GM21360 (cell line): ENCODE data around the gene RAD51B.
"Not testable (repeated sequence)": the region's sequence is repeated elsewhere in the genome, so short reads cannot be mapped to it uniquely, and the experiment has no call there.

Source experiments
- ATAC-seq: cut with Tn5 transposase; IDR thresholded peaks from one replicate; pipeline ENCODE4 v1.9.1; 2021; ENCODE audit warnings: mild to moderate bottlenecking, moderate library complexity; ENCODE audit not compliant: unreplicated experiment

RAD51B gene

GRCh38 chr14:67977434-67978034, 158.0 kb downstream of the RAD51B start:
- no peak for ATAC-seq

DNA sequence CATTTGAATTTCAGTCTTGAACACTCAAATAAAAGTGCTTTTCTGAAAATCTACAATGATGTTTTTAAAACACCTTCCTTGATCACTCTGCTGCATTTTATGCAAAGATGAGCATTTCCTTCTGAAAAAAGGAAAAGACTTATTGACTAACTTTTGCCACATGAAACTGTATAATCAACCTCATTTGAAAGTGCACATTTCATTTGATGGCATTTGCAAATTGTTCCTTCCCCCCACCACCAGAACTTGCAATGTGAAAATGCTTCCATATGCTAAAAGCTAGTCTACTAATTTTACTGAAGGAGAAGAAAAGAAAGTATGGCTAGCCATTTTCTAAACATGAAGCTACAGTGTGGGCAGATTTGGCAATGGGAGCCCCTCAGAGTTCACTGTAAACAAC, 159.2 kb downstream of the RAD51B start:
- no peak for ATAC-seq

DNA sequence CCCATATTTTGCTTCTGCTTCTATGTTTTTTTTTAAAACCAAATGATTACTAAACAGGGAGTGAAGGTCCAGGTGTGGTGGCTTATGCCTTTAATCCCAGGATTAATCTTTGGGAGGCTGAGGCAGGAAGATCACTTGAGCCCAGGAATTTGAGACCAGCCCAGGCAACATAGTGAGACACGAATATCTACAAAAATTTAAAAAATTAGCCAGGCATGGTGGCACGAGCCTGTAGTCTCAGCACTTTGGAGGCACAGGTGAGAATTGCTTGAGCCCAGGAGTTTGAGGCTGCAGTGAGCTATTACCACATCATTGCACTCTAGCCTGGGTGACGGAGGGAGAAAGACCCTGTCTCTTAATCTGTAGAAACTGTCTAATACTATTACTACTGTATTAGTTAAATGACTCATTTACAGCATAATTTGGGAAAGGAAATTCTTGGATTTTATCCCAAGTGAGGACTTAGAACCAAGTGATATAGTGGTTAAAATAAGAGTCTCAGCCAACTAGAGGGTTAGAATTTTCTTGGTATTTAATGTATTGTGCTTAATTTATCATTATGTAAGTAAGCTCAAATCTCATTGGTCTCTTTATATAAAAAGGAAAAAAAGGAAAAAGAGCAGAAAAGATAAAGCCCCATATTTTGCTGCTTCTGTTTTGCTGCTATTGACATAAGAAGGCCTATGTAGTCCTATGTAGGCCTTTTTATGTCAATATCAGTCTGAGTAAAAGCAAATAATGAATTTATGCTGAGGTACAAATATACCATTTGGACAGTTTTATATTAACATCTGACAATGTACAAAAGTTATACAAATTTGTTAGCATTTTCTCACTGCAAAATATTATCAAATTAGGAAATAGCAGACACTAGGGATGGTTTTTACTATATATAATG, 163.4 kb downstream of the RAD51B start:
- ATAC-seq: no peak

DNA sequence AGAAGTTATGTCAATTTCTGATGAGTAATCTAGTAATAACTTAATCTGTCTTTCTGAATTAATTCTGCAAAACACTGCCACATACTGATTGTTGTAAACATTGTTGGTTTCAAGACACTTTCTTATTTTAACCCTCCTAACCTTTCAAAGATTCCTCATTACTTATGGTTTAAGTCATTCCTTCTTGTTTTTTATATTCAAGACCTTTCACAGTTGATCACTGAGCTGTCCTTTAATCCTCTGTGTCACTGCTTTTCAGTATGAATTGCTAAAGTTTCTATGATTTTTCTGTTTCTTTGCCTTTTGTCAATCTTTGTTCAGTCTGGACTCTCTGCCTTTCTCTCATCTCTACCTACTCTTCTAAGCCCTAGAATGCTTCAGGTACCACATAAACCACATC, 164.7 kb downstream of the RAD51B start:
- no peak for ATAC-seq

DNA sequence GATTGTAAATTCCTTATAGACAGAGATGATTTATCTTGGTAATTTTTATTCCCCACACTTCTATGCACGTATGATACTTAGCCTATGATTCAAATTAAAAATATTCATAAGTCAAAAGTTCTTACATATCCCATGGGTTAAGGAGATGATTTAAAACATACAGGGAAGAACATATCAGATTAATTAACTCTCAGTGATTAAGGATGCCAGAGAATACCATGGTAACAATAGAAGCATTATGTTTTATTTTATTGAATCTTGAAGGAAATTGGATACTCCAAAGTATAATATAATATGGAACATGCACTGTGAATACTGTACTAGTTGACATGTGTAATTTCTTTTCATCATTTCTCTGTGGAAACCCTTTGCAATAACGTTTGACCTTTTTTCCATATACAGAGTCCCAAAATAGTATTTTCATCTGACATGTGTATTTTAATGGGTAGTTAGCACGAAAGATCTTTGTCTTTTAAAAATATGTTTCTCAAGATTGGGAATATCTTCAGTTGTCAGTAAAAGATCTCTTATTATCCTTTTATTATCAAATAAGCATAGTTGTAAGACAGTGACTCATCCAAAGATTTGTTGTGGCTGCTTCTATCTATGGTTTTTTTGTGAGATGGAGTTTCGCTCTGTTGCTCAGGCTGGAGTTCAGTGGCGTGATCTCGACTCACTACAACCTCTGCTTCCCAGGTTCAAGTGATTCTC, 166.7 kb downstream of the RAD51B start:
- ATAC-seq: no peak

DNA sequence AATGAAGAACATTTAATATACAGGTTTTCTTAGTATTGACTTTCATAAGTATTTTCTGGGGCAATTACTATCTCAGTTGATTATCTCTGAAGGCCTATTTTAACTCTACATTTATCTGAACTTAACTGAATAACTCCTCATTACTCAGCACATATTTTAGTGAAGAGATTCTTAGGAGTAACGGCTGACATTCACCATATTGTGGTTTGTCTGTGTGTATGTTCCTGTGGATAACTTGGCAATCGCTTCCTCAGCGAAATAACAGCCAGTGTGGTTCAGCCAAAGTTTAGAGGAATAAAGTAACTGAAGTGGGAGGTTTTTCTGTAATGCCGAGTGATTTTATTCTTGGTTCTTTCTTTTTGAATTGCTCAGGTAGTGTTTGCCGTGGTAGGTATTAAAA, 168.0 kb downstream of the RAD51B start:
- no peak for ATAC-seq

DNA sequence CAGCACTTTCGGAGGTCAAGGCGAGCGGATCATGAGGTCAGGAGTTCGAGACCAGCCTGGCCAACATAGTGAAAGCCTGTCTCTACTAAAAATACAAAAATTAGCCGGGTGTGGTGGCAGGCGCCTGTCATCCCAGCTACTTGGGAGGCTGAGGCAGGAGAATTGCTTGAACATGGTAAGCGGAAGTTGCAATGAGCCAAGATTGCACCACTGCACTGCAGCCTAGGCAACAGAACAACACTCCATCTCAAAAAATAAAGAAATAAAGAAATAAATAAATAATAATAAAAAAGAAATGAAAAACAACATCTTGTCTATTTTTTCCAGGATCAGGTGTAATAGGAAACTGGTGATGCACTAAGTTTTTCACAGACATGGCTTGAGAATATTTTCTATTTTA, 168.6 kb downstream of the RAD51B start:
- ATAC-seq: not testable (repeated sequence)

DNA sequence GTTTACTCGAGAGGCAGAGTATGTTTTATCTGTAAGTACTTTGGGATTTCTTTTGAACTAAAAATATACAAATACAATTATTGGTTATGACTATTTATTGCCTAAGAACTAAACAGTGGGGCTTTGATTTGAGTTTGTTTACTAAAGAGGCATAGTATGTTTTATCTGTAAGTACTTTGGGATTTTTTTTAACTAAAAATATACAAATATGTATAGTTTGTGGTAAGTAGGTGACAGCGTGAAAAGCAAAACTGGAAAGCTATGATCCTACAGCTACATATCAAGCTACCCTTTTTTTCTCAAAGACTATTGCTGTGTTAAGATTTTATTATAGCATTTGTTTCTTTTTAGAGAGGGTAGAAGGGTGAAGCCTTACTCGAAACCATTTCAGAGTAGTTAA, 171.0 kb downstream of the RAD51B start:
- ATAC-seq: no peak

GRCh38 chr14:67994531-67994930, 175.0 kb downstream of the RAD51B start:
- no peak for ATAC-seq

GRCh38 chr14:67996235-67996634, 176.7 kb downstream of the RAD51B start:
- ATAC-seq: no peak

DNA sequence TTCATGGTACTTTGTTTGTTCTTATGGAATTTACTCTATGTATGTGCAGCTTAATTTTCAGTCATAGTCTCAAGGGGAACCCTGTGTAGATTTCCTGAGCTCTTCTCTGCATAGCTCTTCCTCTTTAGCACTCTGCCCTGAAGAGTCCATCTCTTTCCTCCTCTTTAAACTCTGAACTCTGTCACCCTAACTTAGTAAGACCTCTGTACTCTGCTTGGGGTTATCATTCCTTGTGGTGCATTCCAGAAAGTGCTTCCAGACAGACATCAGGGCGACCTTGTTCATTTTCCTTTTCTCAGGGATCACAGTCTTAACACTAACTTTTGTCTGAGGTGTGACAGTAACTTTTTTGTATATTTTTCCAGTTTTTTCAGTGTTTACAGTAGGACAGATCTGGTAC, 179.3 kb downstream of the RAD51B start:
- ATAC-seq: no peak

DNA sequence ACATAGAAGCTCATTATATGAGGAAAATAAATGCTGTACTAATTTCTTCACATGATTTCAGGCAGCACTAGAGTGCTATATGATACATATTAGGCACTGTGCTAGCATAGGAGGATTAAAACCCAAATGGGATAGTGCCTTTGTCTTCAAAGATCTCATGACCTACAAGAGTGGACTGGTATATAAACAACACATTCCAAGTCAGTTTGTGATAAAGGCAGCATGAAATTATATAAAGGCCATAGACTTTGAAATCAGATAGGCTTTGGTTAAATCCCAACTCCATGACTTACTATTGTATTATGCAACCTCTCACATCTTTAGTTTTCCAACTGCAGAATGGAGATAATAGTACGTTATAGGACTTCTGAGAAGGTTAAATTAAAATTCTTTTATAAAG, 179.7 kb downstream of the RAD51B start:
- ATAC-seq: no peak

GRCh38 chr14:67999705-68000384, 180.3 kb downstream of the RAD51B start:
- ATAC-seq: no peak

- no peak for ATAC-seq
Observed at GRCh38 chr14:68000511-68000910, 180.9 kb downstream of the RAD51B start.

- no peak for ATAC-seq
Observed at GRCh38 chr14:68008491-68008890, 188.9 kb downstream of the RAD51B start.

DNA sequence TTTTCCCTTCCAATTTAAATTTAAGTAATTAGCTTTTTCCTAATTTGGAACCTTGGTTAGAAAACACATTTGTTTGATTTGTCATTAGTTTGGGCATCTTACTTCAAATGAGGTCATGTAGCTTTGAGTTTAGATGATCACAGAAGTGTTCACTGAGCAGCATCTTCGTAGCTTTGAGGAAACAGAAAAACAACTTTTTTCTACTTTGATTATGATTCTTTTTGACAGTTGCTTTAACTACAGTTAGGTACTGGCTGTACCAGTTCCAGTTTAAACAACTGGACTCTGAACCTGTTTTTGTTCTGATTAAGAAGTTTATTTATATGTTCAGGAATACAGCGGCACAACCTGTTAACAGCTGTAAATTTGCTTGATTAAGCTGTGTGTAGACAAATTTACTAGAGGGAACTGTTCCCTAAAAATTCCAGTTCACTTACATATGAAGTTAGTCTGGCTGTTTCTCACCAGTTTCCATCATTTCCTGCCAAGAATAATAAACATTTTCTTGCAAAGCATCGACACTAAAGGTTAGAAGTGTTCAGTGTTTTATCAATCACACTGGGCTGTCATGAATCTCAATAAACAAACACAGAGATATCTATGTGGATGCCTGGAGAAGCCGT, 191.9 kb downstream of the RAD51B start:
- no peak for ATAC-seq

GRCh38 chr14:68012871-68013270, 193.3 kb downstream of the RAD51B start:
- ATAC-seq: no peak

DNA sequence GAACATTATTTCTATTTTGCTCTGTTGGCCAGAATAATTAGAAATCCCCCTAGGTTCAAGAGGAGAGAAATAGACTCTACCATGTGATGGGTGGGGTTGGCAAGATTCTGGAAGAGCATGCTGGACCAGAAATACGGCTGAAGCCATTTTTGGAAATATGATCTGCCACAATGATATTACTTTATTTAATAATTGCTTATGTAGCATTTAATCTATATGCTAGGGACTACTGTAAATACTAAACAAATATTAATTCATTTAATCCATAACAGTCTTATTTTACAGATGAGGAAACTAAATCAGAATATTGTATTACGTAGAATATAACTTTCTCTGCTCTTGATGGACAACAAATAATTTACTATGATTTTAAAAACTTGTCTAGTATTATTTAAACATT, 193.7 kb downstream of the RAD51B start:
- no peak for ATAC-seq

GRCh38 chr14:68014771-68015170, 195.2 kb downstream of the RAD51B start:
- ATAC-seq: no peak

DNA sequence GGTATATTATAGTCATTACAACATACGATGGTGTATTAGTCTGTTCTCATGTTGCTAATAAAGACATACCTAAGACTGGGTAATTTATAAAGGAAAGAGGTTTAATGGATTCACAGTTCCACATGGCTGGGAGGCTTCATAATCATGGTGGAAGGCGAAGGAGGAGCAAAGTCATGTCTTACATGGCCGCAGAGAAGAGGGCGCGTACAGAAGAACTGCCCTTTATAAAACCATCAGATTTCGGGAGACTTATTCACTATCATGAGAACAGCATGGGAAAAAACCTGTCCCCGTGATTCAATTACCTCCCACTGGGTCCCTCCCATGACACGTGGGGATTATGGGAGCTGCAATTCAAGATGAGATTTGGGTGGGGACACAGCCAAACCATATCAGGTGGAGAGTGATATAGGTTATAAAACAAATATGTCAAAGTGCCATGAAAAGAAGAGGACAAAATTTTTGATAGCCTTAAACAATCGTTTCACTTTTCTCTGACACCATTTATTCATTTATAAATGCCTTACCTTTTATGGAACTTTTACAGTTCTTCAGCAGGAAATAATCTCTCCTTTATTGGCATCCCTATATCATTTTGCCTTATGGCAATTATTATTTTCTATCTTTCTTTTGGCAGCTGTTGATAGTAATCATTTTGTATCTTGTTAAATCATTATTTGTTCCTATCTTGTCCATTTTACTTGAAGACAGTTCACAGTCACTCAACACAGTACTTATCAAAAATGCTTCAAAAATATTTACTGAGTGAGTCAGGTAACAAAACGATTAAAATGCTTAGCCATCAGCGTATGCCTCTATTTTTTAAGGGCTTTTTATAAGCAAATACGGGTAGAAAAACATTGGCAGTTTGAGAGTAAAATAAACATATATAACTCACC, 196.0 kb downstream of the RAD51B start:
- ATAC-seq: no peak
